ENCODE results near the gene LRTM2. TPM values are rescaled to one million over a fixed set of nuclear protein-coding genes. Genes with fewer than 3 reads are reported as not detected.

The LRTM2 gene
- total and polyA plus RNA-seq, 11 donors, result not detected

- DNase-seq (no peak), ATAC-seq (no peak)
- intact Hi-C loops (cut with DNase I), result no loop called here
- 76 to 86% (median 83%) methylated on average over 8 of the region's 8 CpGs for WGBS, 4 donors
- Histone ChIP-seq H3K4me1 (no peaks in the 10 kb centered on the region), H3K27ac (no peak overlapping the region), H3K27me3 (peaks cover 0 to 10% (median 0%) of the 10 kb centered on the region in 9 donors), H3K36me3 (no peaks in the 10 kb centered on the region), H3K4me3 (no peak overlapping the region), H3K9me3 (no peaks in the 10 kb centered on the region)
- TF ChIP-seq POLR2A (IDR thresholded peaks at IDR 0.05), result no peak
- TF ChIP-seq, protein P1, sequence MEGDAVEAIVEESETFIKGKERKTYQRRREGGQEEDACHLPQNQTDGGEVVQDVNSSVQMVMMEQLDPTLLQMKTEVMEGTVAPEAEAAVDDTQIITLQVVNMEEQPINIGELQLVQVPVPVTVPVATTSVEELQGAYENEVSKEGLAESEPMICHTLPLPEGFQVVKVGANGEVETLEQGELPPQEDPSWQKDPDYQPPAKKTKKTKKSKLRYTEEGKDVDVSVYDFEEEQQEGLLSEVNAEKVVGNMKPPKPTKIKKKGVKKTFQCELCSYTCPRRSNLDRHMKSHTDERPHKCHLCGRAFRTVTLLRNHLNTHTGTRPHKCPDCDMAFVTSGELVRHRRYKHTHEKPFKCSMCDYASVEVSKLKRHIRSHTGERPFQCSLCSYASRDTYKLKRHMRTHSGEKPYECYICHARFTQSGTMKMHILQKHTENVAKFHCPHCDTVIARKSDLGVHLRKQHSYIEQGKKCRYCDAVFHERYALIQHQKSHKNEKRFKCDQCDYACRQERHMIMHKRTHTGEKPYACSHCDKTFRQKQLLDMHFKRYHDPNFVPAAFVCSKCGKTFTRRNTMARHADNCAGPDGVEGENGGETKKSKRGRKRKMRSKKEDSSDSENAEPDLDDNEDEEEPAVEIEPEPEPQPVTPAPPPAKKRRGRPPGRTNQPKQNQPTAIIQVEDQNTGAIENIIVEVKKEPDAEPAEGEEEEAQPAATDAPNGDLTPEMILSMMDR (IDR thresholded peaks at IDR 0.05), result no peak
Measured at GRCh38 chr12:1882405-1882804, 62.0 kb downstream of the LRTM2 start.

DNA sequence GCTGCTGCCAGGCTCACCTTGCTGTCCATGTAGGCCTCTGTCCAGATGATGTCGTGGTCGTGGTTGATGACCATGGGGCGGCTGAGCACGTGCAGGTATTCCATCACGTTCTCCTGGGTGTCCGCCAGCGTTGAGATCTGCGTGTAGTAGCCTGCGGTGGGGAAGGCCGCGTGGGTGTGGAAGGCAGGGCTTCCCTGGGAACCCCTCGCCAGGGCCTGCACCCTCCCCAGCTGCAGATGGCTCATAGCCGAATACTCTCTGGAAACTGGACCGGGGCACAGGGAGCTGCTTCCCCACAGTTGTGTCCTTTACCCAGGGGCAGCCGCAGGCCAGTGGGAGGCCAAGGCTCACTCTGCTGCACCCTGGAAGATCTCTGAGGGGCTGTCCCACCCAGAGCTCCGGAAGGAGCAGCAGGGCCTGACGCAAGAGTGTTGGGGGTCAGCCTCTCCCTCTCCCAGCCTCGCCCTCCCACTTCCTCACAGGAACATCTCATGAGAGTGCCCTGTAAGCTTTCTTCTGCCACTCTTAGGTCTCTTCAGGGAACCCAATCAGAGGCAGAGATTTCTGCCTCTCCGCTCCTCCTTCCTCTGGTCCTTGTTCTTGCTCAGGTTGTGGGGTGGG lies 62.6 kb downstream of the LRTM2 start:
- no peaks in the 10 kb centered on the region for H3K4me1 ChIP-seq
- intact Hi-C loops (cut with DNase I), result no loop called here
- H3K4me3 ChIP-seq, result no peak overlapping the region
- H3K36me3 ChIP-seq, result no peaks in the 10 kb centered on the region
- ATAC-seq (no peak), DNase-seq (no peak)
- peaks cover 0 to 9% (median 0%) of the 10 kb centered on the region in 9 donors for H3K27me3 ChIP-seq
- H3K27ac ChIP-seq, result no peak overlapping the region
- 86 to 91% (median 88%) methylated on average over 19 of the region's 19 CpGs for WGBS, 4 donors
- no peaks in the 10 kb centered on the region for H3K9me3 ChIP-seq
- TF ChIP-seq POLR2A (IDR thresholded peaks at IDR 0.05), result no peak
- TF ChIP-seq, protein P1 (IDR thresholded peaks at IDR 0.05), result no peak

GRCh38 chr12:1883513-1883912 lies 63.1 kb downstream of the LRTM2 start:
- ATAC-seq (no peak), DNase-seq (no peak)
- WGBS, 4 donors, result 81 to 82% (median 82%) methylated on average over 6 to 8 of the region's 8 CpGs
- no peak overlapping the region for H3K4me3 ChIP-seq
- intact Hi-C loops (cut with DNase I), result no loop called here
- H3K27ac ChIP-seq, result no peak overlapping the region
- peaks cover 0 to 9% (median 0%) of the 10 kb centered on the region in 9 donors for H3K27me3 ChIP-seq
- no peaks in the 10 kb centered on the region for H3K36me3 ChIP-seq
- no peaks in the 10 kb centered on the region for H3K4me1 ChIP-seq
- H3K9me3 ChIP-seq, result peaks cover 0 to 4% (median 0%) of the 10 kb centered on the region in 12 donors
- TF ChIP-seq POLR2A (IDR thresholded peaks at IDR 0.05), result no peak
- TF ChIP-seq, protein P1 (IDR thresholded peaks at IDR 0.05), result no peak

DNA sequence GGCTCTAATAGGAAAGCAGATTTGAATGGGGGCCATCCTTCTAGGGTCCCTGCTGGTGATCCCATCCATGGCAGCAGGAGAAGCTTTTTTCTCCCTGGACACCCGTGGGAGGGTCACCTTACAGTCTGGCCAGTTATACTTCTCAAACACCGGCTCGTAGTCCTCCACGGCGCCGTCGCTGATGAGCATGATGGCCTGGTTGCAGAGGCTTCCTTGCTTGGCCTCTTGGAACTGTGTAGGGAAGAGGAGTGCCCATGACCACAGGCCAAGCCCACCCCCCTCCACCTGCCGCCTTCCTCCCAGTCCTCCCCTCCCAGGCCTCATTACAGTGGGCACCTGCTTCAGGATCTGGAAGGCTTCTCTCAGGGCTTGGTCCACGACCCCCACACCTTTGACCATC lies 64.3 kb downstream of the LRTM2 start:
- H3K27me3 ChIP-seq, result peaks cover 0 to 9% (median 0%) of the 10 kb centered on the region in 9 donors
- intact Hi-C loops (cut with DNase I), result no loop called here
- 84 to 93% (median 92%) methylated on average over 9 of the region's 9 CpGs for WGBS, 4 donors
- TF ChIP-seq, protein P1 (IDR thresholded peaks at IDR 0.05), result no peak
- no peak for TF ChIP-seq POLR2A (IDR thresholded peaks at IDR 0.05)
- H3K9me3 ChIP-seq, result peaks cover 0 to 4% (median 0%) of the 10 kb centered on the region in 12 donors
- H3K36me3 ChIP-seq, result no peaks in the 10 kb centered on the region
- ATAC-seq, result no peak
- no peak overlapping the region for H3K4me3 ChIP-seq
- H3K4me1 ChIP-seq, result no peaks in the 10 kb centered on the region
- H3K27ac ChIP-seq, result no peak overlapping the region
- DNase-seq, result no peak
